Omental fat pad (tissue), 4 donors: ENCODE results near the gene MORN5. TPM values are rescaled to one million over a fixed set of nuclear protein-coding genes. Genes with fewer than 3 reads are reported as not detected.

Experiments
- ATAC-seq: fragments of 150-250 bp; one replicate; pipeline ENCODE4 v1.9.1; 2016; ENCODE audit warnings: mild to moderate bottlenecking, moderate library complexity; ENCODE audit not compliant: low FRiP score
- DNase-seq: peaks from one replicate; pipeline ENCODE4 v3.0.0-alpha.2; 2019; ENCODE audit warnings: low spot score
- CTCF ChIP-seq, 3 donors: fragments of 450-650 bp; IDR thresholded peaks; one replicate each; pipeline ENCODE4 v1.5.1; 2016 to 2017; ENCODE audit warnings: antibody characterized with exemption in 3 of 3, mild to moderate bottlenecking in 3 of 3, moderate library complexity in 2 of 3
- total RNA-seq, 4 donors: library from RNA; depleted of rRNA; stranded (reverse); fragments of >200 nt; gene quantifications; one replicate each; pipeline ENCODE4 v1.1.0, GENCODE V29; 2016

MORN5 gene
- total RNA-seq, 4 donors from 2014 or later = not detected

- no peak for ATAC-seq
- no peak for TF ChIP-seq CTCF (IDR thresholded peaks at IDR 0.05)
- DNase-seq = no peak
Observed at GRCh38 chr9:122135529-122135859, 24.2 kb upstream of the MORN5 start.

- no peak for DNase-seq
- no peak for ATAC-seq
- TF ChIP-seq CTCF (IDR thresholded peaks at IDR 0.05) = no peak
Observed at GRCh38 chr9:122138560-122139268, 21.0 kb upstream of the MORN5 start.

- no peak for DNase-seq
- no peak for ATAC-seq
- no peak for TF ChIP-seq CTCF (IDR thresholded peaks at IDR 0.05)
Observed at GRCh38 chr9:122140368-122141193, 19.1 kb upstream of the MORN5 start.

GRCh38 chr9:122141671-122142070, 18.0 kb upstream of the MORN5 start:
- DNase-seq (no peak), ATAC-seq (no peak)
- TF ChIP-seq CTCF (IDR thresholded peaks at IDR 0.05) = no peak

GRCh38 chr9:122143296-122143695, 16.4 kb upstream of the MORN5 start:
- ATAC-seq (no peak), DNase-seq (no peak)
- TF ChIP-seq CTCF (IDR thresholded peaks at IDR 0.05) = no peak

GRCh38 chr9:122143876-122144405, 15.8 kb upstream of the MORN5 start:
- no peak for TF ChIP-seq CTCF (IDR thresholded peaks at IDR 0.05)
- DNase-seq (no peak), ATAC-seq (no peak)
